Ishikawa (cell line): ENCODE data around the gene TCF15.

ENCODE experiments used
- CEBPB ChIP-seq: IDR thresholded peaks from 2 replicates; pipeline ENCODE4 v1.6.1; 2012
- CREB1 ChIP-seq: IDR thresholded peaks from 2 replicates; pipeline ENCODE4 v1.6.1; 2012; ENCODE audit warnings: low read depth
- EGR1 ChIP-seq: IDR thresholded peaks from 2 replicates; pipeline ENCODE4 v1.6.1; 2012
- EP300 ChIP-seq: IDR thresholded peaks from 2 replicates; pipeline ENCODE4 v1.6.1; 2012; ENCODE audit warnings: borderline replicate concordance
- FOXM1 ChIP-seq: IDR thresholded peaks from 2 replicates; pipeline ENCODE4 v1.6.1; 2012; ENCODE audit warnings: low read depth, borderline replicate concordance
- MAX ChIP-seq: IDR thresholded peaks from 2 replicates; pipeline ENCODE4 v1.6.1; 2012
- NFIC ChIP-seq: IDR thresholded peaks from 2 replicates; pipeline ENCODE4 v1.6.1; 2012
- RAD21 ChIP-seq: IDR thresholded peaks from 2 replicates; pipeline ENCODE4 v1.6.1; 2012; ENCODE audit warnings: low read depth
- REST ChIP-seq: IDR thresholded peaks from 2 replicates; pipeline ENCODE4 v1.6.1; 2012; ENCODE audit warnings: low read depth, mild to moderate bottlenecking
- TAF1 ChIP-seq: IDR thresholded peaks from 2 replicates; pipeline ENCODE4 v1.6.1; 2012; ENCODE audit warnings: low read depth, mild to moderate bottlenecking
- TCF12 ChIP-seq: IDR thresholded peaks from 2 replicates; pipeline ENCODE4 v1.6.1; 2012; ENCODE audit warnings: low read depth
- TEAD4 ChIP-seq: IDR thresholded peaks from 2 replicates; pipeline ENCODE4 v1.6.1; 2012
- USF1 ChIP-seq: IDR thresholded peaks from 2 replicates; pipeline ENCODE4 v1.6.1; 2012
- YY1 ChIP-seq: IDR thresholded peaks from 2 replicates; pipeline ENCODE4 v1.6.1; 2012; ENCODE audit warnings: low read depth

GRCh38 chr20:637559-637958 is 27.4 kb upstream of the TCF15 start:
- no peak for TF ChIP-seq CEBPB
- TF ChIP-seq MAX: no peak
- TF ChIP-seq TAF1: no peak
- no peak for TF ChIP-seq NFIC
- no peak for TF ChIP-seq FOXM1
- TF ChIP-seq EGR1: no peak
- TF ChIP-seq EP300: no peak
- TF ChIP-seq TCF12: no peak
- no peak for TF ChIP-seq USF1
- no peak for TF ChIP-seq RAD21
- TF ChIP-seq TEAD4: no peak
- TF ChIP-seq CREB1: no peak
- TF ChIP-seq YY1: no peak
- TF ChIP-seq REST: no peak
